ENCODE measurements around the gene GEMIN2.
"Not testable (repeated sequence)": the region's sequence is repeated elsewhere in the genome, so short reads cannot be mapped to it uniquely, and the experiment has no call there.

The GEMIN2 gene

DNA sequence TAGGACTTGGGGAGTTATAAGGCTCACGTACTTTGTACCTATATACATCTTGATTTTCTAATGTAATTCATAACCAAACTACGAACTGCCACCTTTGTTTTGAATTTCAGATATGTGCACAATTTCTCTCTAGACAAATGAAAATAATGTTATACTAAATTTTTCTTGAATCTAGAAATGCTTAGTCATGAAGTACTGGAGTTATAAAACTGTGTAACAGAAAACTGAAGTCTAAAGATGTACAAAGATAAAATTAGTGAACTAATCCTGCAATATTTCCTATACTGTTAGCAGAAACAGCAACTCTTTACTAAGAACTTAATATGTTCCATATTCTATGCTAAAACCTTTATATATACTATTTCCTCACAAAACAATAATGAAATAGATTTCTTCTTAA lies 26.6 kb upstream of the GEMIN2 start:
- TF ChIP-seq, protein P1, sequence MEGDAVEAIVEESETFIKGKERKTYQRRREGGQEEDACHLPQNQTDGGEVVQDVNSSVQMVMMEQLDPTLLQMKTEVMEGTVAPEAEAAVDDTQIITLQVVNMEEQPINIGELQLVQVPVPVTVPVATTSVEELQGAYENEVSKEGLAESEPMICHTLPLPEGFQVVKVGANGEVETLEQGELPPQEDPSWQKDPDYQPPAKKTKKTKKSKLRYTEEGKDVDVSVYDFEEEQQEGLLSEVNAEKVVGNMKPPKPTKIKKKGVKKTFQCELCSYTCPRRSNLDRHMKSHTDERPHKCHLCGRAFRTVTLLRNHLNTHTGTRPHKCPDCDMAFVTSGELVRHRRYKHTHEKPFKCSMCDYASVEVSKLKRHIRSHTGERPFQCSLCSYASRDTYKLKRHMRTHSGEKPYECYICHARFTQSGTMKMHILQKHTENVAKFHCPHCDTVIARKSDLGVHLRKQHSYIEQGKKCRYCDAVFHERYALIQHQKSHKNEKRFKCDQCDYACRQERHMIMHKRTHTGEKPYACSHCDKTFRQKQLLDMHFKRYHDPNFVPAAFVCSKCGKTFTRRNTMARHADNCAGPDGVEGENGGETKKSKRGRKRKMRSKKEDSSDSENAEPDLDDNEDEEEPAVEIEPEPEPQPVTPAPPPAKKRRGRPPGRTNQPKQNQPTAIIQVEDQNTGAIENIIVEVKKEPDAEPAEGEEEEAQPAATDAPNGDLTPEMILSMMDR (IDR thresholded peaks at IDR 0.05; ENCODE audit: insufficient read depth, missing control alignments): no peak
- FAIRE-seq: no peak
- DNase-seq (ENCODE audit: insufficient read length, low spot score): no peak

DNA sequence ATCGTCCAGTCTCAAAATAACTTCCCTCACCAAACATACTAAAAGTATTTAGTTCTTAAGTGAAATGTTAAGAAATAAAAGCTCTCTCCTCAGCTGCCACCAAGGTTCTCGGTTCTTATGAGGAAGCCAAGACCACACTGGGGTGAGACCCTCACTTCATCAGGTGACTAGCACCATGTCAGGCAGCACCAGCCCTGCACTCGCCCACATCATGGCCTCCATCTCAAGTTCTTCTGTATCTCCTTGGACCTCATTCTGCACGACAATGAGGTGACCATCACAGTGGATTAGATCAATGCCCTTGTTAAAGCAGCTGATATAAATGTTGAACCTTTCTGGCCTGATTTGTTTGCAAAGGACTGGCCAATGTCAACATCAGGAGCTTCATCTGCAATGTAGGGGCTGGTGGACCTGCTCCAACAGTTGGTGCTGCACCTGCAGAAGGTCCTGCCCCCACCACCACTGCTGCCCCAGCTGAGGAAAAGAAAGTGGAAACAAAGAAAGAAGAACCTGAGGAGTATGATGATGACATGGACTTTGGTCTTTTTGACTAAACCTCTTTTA lies 23.5 kb upstream of the GEMIN2 start:
- no peak for FAIRE-seq
- no peak for DNase-seq (ENCODE audit: insufficient read length, low spot score)
- TF ChIP-seq, protein P1 (IDR thresholded peaks at IDR 0.05; ENCODE audit: insufficient read depth, missing control alignments): no peak

DNA sequence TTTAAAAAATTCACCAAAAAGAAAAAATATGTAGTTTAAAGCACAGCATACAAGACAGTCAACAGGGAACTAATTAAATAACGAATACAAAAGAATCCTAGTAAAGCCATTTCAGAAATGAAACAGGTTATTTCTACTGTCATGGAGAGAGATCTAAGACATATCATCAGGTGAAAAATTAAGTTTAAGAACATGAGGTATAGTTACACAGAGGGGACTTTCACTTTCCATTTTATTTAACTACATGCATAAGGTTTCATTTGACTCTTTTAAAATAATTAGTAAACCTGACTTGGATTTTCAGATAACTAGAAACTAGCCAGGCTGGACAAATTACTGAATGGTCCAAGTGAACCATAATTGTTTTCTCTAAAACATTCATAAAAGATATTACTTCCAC lies 22.4 kb upstream of the GEMIN2 start:
- DNase-seq (ENCODE audit: insufficient read length, low spot score): no peak
- no peak for FAIRE-seq
- TF ChIP-seq, protein P1 (IDR thresholded peaks at IDR 0.05; ENCODE audit: insufficient read depth, missing control alignments): no peak

DNA sequence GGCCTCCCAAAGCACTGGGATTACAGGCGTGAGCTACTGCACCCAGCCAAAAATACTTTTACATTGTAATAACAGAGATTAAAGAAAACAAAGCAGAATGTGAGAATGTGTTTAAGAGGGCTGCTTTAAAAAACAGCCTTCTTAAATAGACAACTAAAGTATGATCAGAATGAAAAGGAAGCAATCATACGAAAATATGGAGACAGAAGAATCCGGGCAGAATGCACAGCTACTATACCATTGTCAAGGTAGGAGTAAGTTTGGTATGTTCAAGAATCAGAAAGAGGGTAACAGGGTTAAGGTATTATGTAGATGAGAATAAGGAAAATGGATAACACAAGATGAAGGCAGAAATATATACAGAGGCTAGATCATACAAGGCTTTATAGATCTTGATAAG lies 19.6 kb upstream of the GEMIN2 start:
- TF ChIP-seq, protein P1 (IDR thresholded peaks at IDR 0.05; ENCODE audit: insufficient read depth, missing control alignments): no peak
- FAIRE-seq (peak; percentile 71), DNase-seq (ENCODE audit: insufficient read length, low spot score) (no peak)

DNA sequence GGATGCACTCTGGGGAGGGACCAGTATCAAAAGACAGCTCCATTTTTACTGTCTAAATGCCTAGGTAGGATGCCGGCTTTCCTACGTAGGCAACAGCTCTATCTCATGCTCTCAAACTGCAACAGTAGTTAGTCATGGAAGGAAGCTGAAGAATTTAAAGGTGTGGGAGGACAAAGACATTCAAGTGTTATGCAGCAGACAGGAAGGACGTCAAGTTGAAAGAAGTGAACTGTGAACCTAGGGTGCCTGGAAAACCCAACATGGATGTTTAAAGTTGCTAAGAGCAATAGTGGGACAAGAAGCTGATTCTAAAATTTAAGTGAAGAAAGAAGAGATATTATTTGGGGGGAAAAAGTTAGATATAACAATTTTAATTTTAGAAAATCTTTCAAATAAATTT lies 17.0 kb upstream of the GEMIN2 start:
- DNase-seq (ENCODE audit: insufficient read length, low spot score) (no peak), FAIRE-seq (no peak)
- TF ChIP-seq, protein P1 (IDR thresholded peaks at IDR 0.05; ENCODE audit: insufficient read depth, missing control alignments): no peak

DNA sequence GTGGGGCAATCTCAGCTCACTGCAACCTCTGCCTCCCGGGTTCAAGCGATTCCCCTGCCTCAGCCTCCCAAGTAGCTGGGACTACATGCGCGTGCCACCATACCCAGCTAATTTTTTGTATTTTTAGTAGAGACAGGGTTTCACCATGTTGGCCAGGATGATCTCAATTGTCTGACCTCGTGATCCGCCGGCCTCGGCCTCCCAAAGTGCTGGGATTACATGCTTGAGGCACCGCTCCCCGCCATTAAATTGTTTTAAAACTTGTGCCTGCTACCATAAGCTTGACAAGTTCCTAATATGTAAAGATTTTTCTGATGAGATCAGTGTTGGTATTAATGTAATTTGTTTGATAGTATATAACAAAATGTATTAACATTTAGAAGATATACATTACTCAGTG lies 14.9 kb upstream of the GEMIN2 start:
- not testable (repeated sequence) for FAIRE-seq; DNase-seq (ENCODE audit: insufficient read length, low spot score)

DNA sequence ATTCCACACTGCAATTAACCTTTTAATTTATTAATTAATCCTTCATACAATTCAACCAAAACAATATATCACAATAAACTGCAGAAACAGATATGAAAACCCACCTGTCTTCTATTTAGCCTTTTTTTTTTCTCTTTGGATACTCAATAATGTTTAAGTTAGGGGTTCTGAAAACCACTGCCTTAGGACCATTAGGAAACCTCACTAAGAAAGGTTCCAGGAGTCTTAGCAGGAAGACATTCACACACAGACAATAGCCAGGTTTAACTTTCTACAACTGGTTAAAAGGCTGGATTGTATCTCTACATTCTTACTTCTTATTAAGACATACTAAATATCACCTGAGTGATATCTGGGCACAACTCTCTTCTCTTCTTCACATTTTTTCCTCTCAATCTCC lies 14.4 kb upstream of the GEMIN2 start:
- FAIRE-seq (no peak), DNase-seq (ENCODE audit: insufficient read length, low spot score) (no peak)
- TF ChIP-seq, protein P1 (IDR thresholded peaks at IDR 0.05; ENCODE audit: insufficient read depth, missing control alignments): no peak

Measured in D721Med (cell line).